ENCODE results near the gene KCNC3. TPM values are rescaled to one million over a fixed set of nuclear protein-coding genes. Genes with fewer than 3 reads are reported as not detected.

Gene KCNC3
- polyA plus RNA-seq, 2 donors: 0.45 to 0.81 TPM

- 80 to 81% methylated on average over 11 of the region's 11 CpGs for WGBS, 2 donors
- H3K27ac ChIP-seq (ENCODE audit: low read depth in 2 of 2, low read length in 1 of 2): no peak within 1 kb of the TSS
- H3K4me3 ChIP-seq (ENCODE audit: low read depth in 1 of 2, low read length in 2 of 2): no peak within 1 kb of the TSS
- H3K4me1 ChIP-seq (ENCODE audit: control insufficient read depth in 2 of 2, insufficient read depth in 2 of 2, low read length in 1 of 2): no peaks in the 10 kb centered on the region
- H3K27me3 ChIP-seq (ENCODE audit: control insufficient read depth in 1 of 2, insufficient read depth in 2 of 2, low read length in 2 of 2): no peaks in the 10 kb centered on the region
- no peaks in the 10 kb centered on the region for H3K9me3 ChIP-seq (ENCODE audit: control insufficient read depth in 2 of 2, insufficient read depth in 1 of 2, low read depth in 1 of 2, low read length in 1 of 2)
- H3K36me3 ChIP-seq (ENCODE audit: control insufficient read depth in 2 of 2, insufficient read depth in 2 of 2, low read length in 1 of 2): no peaks in the 10 kb centered on the region
Measured at GRCh38 chr19:50365434-50366306, 36.5 kb upstream of the KCNC3 start, which contains the start of gene NAPSA. TSS of gene NAPSA (minus strand) at chr19:50365639. CDS start at chr19:50365621, 18 bp downstream.

GRCh38 chr19:50362656-50363424 is 33.7 kb upstream of the KCNC3 start:
- Histone ChIP-seq H3K27ac (ENCODE audit: low read depth in 2 of 2, low read length in 1 of 2) (no peak overlapping the region), H3K27me3 (ENCODE audit: control insufficient read depth in 1 of 2, insufficient read depth in 2 of 2, low read length in 2 of 2) (no peaks in the 10 kb centered on the region), H3K4me1 (ENCODE audit: control insufficient read depth in 2 of 2, insufficient read depth in 2 of 2, low read length in 1 of 2) (peaks cover 0 to 3% of the 10 kb centered on the region in 2 donors), H3K4me3 (ENCODE audit: low read depth in 1 of 2, low read length in 2 of 2) (no peak overlapping the region), H3K9me3 (ENCODE audit: control insufficient read depth in 2 of 2, insufficient read depth in 1 of 2, low read depth in 1 of 2, low read length in 1 of 2) (no peaks in the 10 kb centered on the region), H3K36me3 (ENCODE audit: control insufficient read depth in 2 of 2, insufficient read depth in 2 of 2, low read length in 1 of 2) (no peaks in the 10 kb centered on the region)
- 64 to 67% methylated on average over 11 of the region's 11 CpGs for WGBS, 2 donors

GRCh38 chr19:50362030-50362412 is 32.8 kb upstream of the KCNC3 start:
- peaks cover 0 to 3% of the 10 kb centered on the region in 2 donors for H3K4me1 ChIP-seq (ENCODE audit: control insufficient read depth in 2 of 2, insufficient read depth in 2 of 2, low read length in 1 of 2)
- H3K9me3 ChIP-seq (ENCODE audit: control insufficient read depth in 2 of 2, insufficient read depth in 1 of 2, low read depth in 1 of 2, low read length in 1 of 2): no peaks in the 10 kb centered on the region
- WGBS, 2 donors: 77% methylated on average over 7 of the region's 7 CpGs
- no peaks in the 10 kb centered on the region for H3K27me3 ChIP-seq (ENCODE audit: control insufficient read depth in 1 of 2, insufficient read depth in 2 of 2, low read length in 2 of 2)
- H3K36me3 ChIP-seq (ENCODE audit: control insufficient read depth in 2 of 2, insufficient read depth in 2 of 2, low read length in 1 of 2): no peaks in the 10 kb centered on the region
- H3K27ac ChIP-seq (ENCODE audit: low read depth in 2 of 2, low read length in 1 of 2): no peak overlapping the region
- H3K4me3 ChIP-seq (ENCODE audit: low read depth in 1 of 2, low read length in 2 of 2): no peak overlapping the region

GRCh38 chr19:50361290-50362029 is 32.3 kb upstream of the KCNC3 start:
- Histone ChIP-seq H3K4me3 (ENCODE audit: low read depth in 1 of 2, low read length in 2 of 2) (no peak overlapping the region), H3K4me1 (ENCODE audit: control insufficient read depth in 2 of 2, insufficient read depth in 2 of 2, low read length in 1 of 2) (peaks cover 0 to 3% of the 10 kb centered on the region in 2 donors), H3K27me3 (ENCODE audit: control insufficient read depth in 1 of 2, insufficient read depth in 2 of 2, low read length in 2 of 2) (no peaks in the 10 kb centered on the region), H3K9me3 (ENCODE audit: control insufficient read depth in 2 of 2, insufficient read depth in 1 of 2, low read depth in 1 of 2, low read length in 1 of 2) (no peaks in the 10 kb centered on the region), H3K36me3 (ENCODE audit: control insufficient read depth in 2 of 2, insufficient read depth in 2 of 2, low read length in 1 of 2) (no peaks in the 10 kb centered on the region), H3K27ac (ENCODE audit: low read depth in 2 of 2, low read length in 1 of 2) (no peak overlapping the region)
- 87 to 89% methylated on average over 6 to 7 of the region's 7 CpGs for WGBS, 2 donors

- WGBS, 2 donors: 92 to 96% methylated on average over 11 of the region's 11 CpGs
- no peak overlapping the region for H3K27ac ChIP-seq (ENCODE audit: low read depth in 2 of 2, low read length in 1 of 2)
- H3K27me3 ChIP-seq (ENCODE audit: control insufficient read depth in 1 of 2, insufficient read depth in 2 of 2, low read length in 2 of 2): no peaks in the 10 kb centered on the region
- H3K4me1 ChIP-seq (ENCODE audit: control insufficient read depth in 2 of 2, insufficient read depth in 2 of 2, low read length in 1 of 2): peaks cover 0 to 3% of the 10 kb centered on the region in 2 donors
- H3K9me3 ChIP-seq (ENCODE audit: control insufficient read depth in 2 of 2, insufficient read depth in 1 of 2, low read depth in 1 of 2, low read length in 1 of 2): no peaks in the 10 kb centered on the region
- H3K4me3 ChIP-seq (ENCODE audit: low read depth in 1 of 2, low read length in 2 of 2): no peak overlapping the region
- no peaks in the 10 kb centered on the region for H3K36me3 ChIP-seq (ENCODE audit: control insufficient read depth in 2 of 2, insufficient read depth in 2 of 2, low read length in 1 of 2)
Measured at GRCh38 chr19:50359328-50359818, 30.2 kb upstream of the KCNC3 start.

- 29 to 34% methylated on average over 54 of the region's 54 CpGs for WGBS, 2 donors
- H3K4me1 ChIP-seq (ENCODE audit: control insufficient read depth in 2 of 2, insufficient read depth in 2 of 2, low read length in 1 of 2): peaks cover 0 to 3% of the 10 kb centered on the region in 2 donors
Measured at GRCh38 chr19:50358483-50359327, 29.5 kb upstream of the KCNC3 start.

GRCh38 chr19:50357178-50358100 is 28.3 kb upstream of the KCNC3 start:
- Histone ChIP-seq H3K4me1 (ENCODE audit: control insufficient read depth in 2 of 2, insufficient read depth in 2 of 2, low read length in 1 of 2) (peaks cover 0 to 3% of the 10 kb centered on the region in 2 donors), H3K27ac (ENCODE audit: low read depth in 2 of 2, low read length in 1 of 2) (peak overlapping the region; percentile 80 to 92), H3K36me3 (ENCODE audit: control insufficient read depth in 2 of 2, insufficient read depth in 2 of 2, low read length in 1 of 2) (no peaks in the 10 kb centered on the region), H3K4me3 (ENCODE audit: low read depth in 1 of 2, low read length in 2 of 2) (peak overlapping the region; percentile 44 to 47), H3K27me3 (ENCODE audit: control insufficient read depth in 1 of 2, insufficient read depth in 2 of 2, low read length in 2 of 2) (no peaks in the 10 kb centered on the region), H3K9me3 (ENCODE audit: control insufficient read depth in 2 of 2, insufficient read depth in 1 of 2, low read depth in 1 of 2, low read length in 1 of 2) (no peaks in the 10 kb centered on the region)
- WGBS, 2 donors: 9 to 11% methylated on average over 54 of the region's 54 CpGs

More at GRCh38 chr19:50358483-50359327, 29.5 kb upstream of the KCNC3 start:
- Histone ChIP-seq H3K9me3 (ENCODE audit: control insufficient read depth in 2 of 2, insufficient read depth in 1 of 2, low read depth in 1 of 2, low read length in 1 of 2) (no peaks in the 10 kb centered on the region), H3K27ac (ENCODE audit: low read depth in 2 of 2, low read length in 1 of 2) (peak overlapping the region; percentile 11 to 74), H3K4me3 (ENCODE audit: low read depth in 1 of 2, low read length in 2 of 2) (peak overlapping the region; percentile 37 to 44), H3K36me3 (ENCODE audit: control insufficient read depth in 2 of 2, insufficient read depth in 2 of 2, low read length in 1 of 2) (no peaks in the 10 kb centered on the region), H3K27me3 (ENCODE audit: control insufficient read depth in 1 of 2, insufficient read depth in 2 of 2, low read length in 2 of 2) (no peaks in the 10 kb centered on the region)

GRCh38 chr19:50356691-50357177 is 27.6 kb upstream of the KCNC3 start:
- WGBS, 2 donors: 36% methylated on average over 13 of the region's 13 CpGs
- Histone ChIP-seq H3K4me1 (ENCODE audit: control insufficient read depth in 2 of 2, insufficient read depth in 2 of 2, low read length in 1 of 2) (peaks cover 0 to 3% of the 10 kb centered on the region in 2 donors), H3K27ac (ENCODE audit: low read depth in 2 of 2, low read length in 1 of 2) (no peak overlapping the region), H3K9me3 (ENCODE audit: control insufficient read depth in 2 of 2, insufficient read depth in 1 of 2, low read depth in 1 of 2, low read length in 1 of 2) (no peaks in the 10 kb centered on the region), H3K27me3 (ENCODE audit: control insufficient read depth in 1 of 2, insufficient read depth in 2 of 2, low read length in 2 of 2) (no peaks in the 10 kb centered on the region), H3K4me3 (ENCODE audit: low read depth in 1 of 2, low read length in 2 of 2) (no peak overlapping the region), H3K36me3 (ENCODE audit: control insufficient read depth in 2 of 2, insufficient read depth in 2 of 2, low read length in 1 of 2) (no peaks in the 10 kb centered on the region)
